D341Med (cell line): Measurements from ENCODE around the gene SLC37A1.
"Not testable (repeated sequence)": the region's sequence is repeated elsewhere in the genome, so short reads cannot be mapped to it uniquely, and the experiment has no call there.

ENCODE experiments used
- DNase-seq: peaks from one replicate; pipeline ENCODE4 v3.0.0; 2012; ENCODE audit warnings: low spot score

SLC37A1 gene

GRCh38 chr21:42619841-42620240 is 106.2 kb downstream of the SLC37A1 start:
- no peak for DNase-seq

GRCh38 chr21:42621166-42621818 is 107.6 kb downstream of the SLC37A1 start:
- DNase-seq = no peak

GRCh38 chr21:42621819-42622177 is 108.1 kb downstream of the SLC37A1 start:
- no peak for DNase-seq

GRCh38 chr21:42622284-42622683 is 108.6 kb downstream of the SLC37A1 start:
- no peak for DNase-seq

- DNase-seq = no peak
Observed at GRCh38 chr21:42623694-42624093, 110.0 kb downstream of the SLC37A1 start.

- no peak for DNase-seq
Observed at GRCh38 chr21:42624095-42624790, 110.6 kb downstream of the SLC37A1 start.

GRCh38 chr21:42624936-42625335 is 111.3 kb downstream of the SLC37A1 start:
- no peak for DNase-seq

- no peak for DNase-seq
Observed at GRCh38 chr21:42626171-42626570, 112.5 kb downstream of the SLC37A1 start.

GRCh38 chr21:42627527-42628289 is 114.1 kb downstream of the SLC37A1 start:
- DNase-seq = no peak

GRCh38 chr21:42628466-42629061 is 114.9 kb downstream of the SLC37A1 start:
- not testable (repeated sequence) for DNase-seq

GRCh38 chr21:42629933-42630589 is 116.4 kb downstream of the SLC37A1 start:
- DNase-seq = no peak

GRCh38 chr21:42630626-42631025 is 117.0 kb downstream of the SLC37A1 start:
- no peak for DNase-seq
